ENCODE results near the gene USP32.

Gene USP32

GRCh38 chr17:60304502-60304901, 87.4 kb downstream of the USP32 start:
- H3K27ac ChIP-seq (ENCODE audit: low read depth, low read length, poor library complexity, severe bottlenecking) = no peak overlapping the region

GRCh38 chr17:60303406-60304099, 88.4 kb downstream of the USP32 start:
- peaks cover 8% of the 10 kb centered on the region for H3K4me1 ChIP-seq (ENCODE audit: insufficient read depth, low read length, severe bottlenecking)
- no peaks in the 10 kb centered on the region for H3K79me2 ChIP-seq (ENCODE audit: insufficient read depth, low read length)
- no peaks in the 10 kb centered on the region for H4K20me1 ChIP-seq (ENCODE audit: insufficient read depth, low read length)
- TF ChIP-seq EZH2 (IDR thresholded peaks at IDR 0.05; ENCODE audit: borderline replicate concordance, low read length) = no peak
- no peak for TF ChIP-seq CTCF (IDR thresholded peaks at IDR 0.05; ENCODE audit: low read length)
- H3K4me3 ChIP-seq (ENCODE audit: low read depth, low read length, poor library complexity, severe bottlenecking) = no peak overlapping the region
- peaks cover 11% of the 10 kb centered on the region; the same call in 1 of the 2 replicates for H3K36me3 ChIP-seq (ENCODE audit: insufficient read depth, low read length)
- no peaks in the 10 kb centered on the region for H3F3A ChIP-seq (ENCODE audit: insufficient read depth, low read length)
- H3K9me3 ChIP-seq (ENCODE audit: low read length) = peaks cover 4% of the 10 kb centered on the region; the same call in 1 of the 2 replicates
- no peak overlapping the region for H3K27ac ChIP-seq (ENCODE audit: low read depth, low read length, poor library complexity, severe bottlenecking)
- H3K27me3 ChIP-seq (ENCODE audit: insufficient read depth, low read length) = no peaks in the 10 kb centered on the region
- no peaks in the 10 kb centered on the region for H3K9me2 ChIP-seq (ENCODE audit: low read depth, low read length)
- H3K9ac ChIP-seq (ENCODE audit: low read length) = no peak overlapping the region
- H3K4me2 ChIP-seq (ENCODE audit: low read length) = no peak overlapping the region
- no peak overlapping the region for H2AFZ ChIP-seq (ENCODE audit: low read length)

More at GRCh38 chr17:60304502-60304901, 87.4 kb downstream of the USP32 start:
- Histone ChIP-seq H3K9me3 (ENCODE audit: low read length) (peaks cover 4% of the 10 kb centered on the region; the same call in 1 of the 2 replicates), H3K9me2 (ENCODE audit: low read depth, low read length) (no peaks in the 10 kb centered on the region), H3K27me3 (ENCODE audit: insufficient read depth, low read length) (no peaks in the 10 kb centered on the region), H3K36me3 (ENCODE audit: insufficient read depth, low read length) (peaks cover 11% of the 10 kb centered on the region; the same call in 1 of the 2 replicates), H2AFZ (ENCODE audit: low read length) (no peak overlapping the region), H3K79me2 (ENCODE audit: insufficient read depth, low read length) (no peaks in the 10 kb centered on the region), H3K9ac (ENCODE audit: low read length) (no peak overlapping the region), H3K4me1 (ENCODE audit: insufficient read depth, low read length, severe bottlenecking) (peaks cover 8% of the 10 kb centered on the region), H4K20me1 (ENCODE audit: insufficient read depth, low read length) (no peaks in the 10 kb centered on the region), H3F3A (ENCODE audit: insufficient read depth, low read length) (no peaks in the 10 kb centered on the region), H3K4me2 (ENCODE audit: low read length) (no peak overlapping the region), H3K4me3 (ENCODE audit: low read depth, low read length, poor library complexity, severe bottlenecking) (no peak overlapping the region)
- TF ChIP-seq EZH2 (IDR thresholded peaks at IDR 0.05; ENCODE audit: borderline replicate concordance, low read length) (no peak), CTCF (IDR thresholded peaks at IDR 0.05; ENCODE audit: low read length) (no peak)

GRCh38 chr17:60301649-60302048, 90.3 kb downstream of the USP32 start:
- Histone ChIP-seq H3K4me3 (ENCODE audit: low read depth, low read length, poor library complexity, severe bottlenecking) (no peak overlapping the region), H3K9ac (ENCODE audit: low read length) (no peak overlapping the region), H2AFZ (ENCODE audit: low read length) (no peak overlapping the region), H4K20me1 (ENCODE audit: insufficient read depth, low read length) (no peaks in the 10 kb centered on the region), H3K4me1 (ENCODE audit: insufficient read depth, low read length, severe bottlenecking) (peaks cover 8% of the 10 kb centered on the region), H3K36me3 (ENCODE audit: insufficient read depth, low read length) (peaks cover 11% of the 10 kb centered on the region; the same call in 1 of the 2 replicates), H3K27ac (ENCODE audit: low read depth, low read length, poor library complexity, severe bottlenecking) (no peak overlapping the region), H3K79me2 (ENCODE audit: insufficient read depth, low read length) (no peaks in the 10 kb centered on the region), H3K4me2 (ENCODE audit: low read length) (no peak overlapping the region), H3K9me3 (ENCODE audit: low read length) (peaks cover 4% of the 10 kb centered on the region; the same call in 1 of the 2 replicates), H3K27me3 (ENCODE audit: insufficient read depth, low read length) (no peaks in the 10 kb centered on the region), H3K9me2 (ENCODE audit: low read depth, low read length) (no peaks in the 10 kb centered on the region), H3F3A (ENCODE audit: insufficient read depth, low read length) (no peaks in the 10 kb centered on the region)
- TF ChIP-seq EZH2 (IDR thresholded peaks at IDR 0.05; ENCODE audit: borderline replicate concordance, low read length) (no peak), CTCF (IDR thresholded peaks at IDR 0.05; ENCODE audit: low read length) (no peak)

Data from OCI-LY1 (cell line).